K562 (cell line): ENCODE measurements around the gene DNAJC13. TPM values are rescaled to one million over a fixed set of nuclear protein-coding genes. Genes with fewer than 3 reads are reported as not detected.

Experiments
- ATAC-seq: fragments of 200-7000 bp; cut with Tn5 transposase; 3 replicates; pipeline ENCODE4 v1.9.1; 2020; ENCODE audit warnings: moderate library complexity
- BruUV-seq: library from RNA; stranded (reverse); fragments of 400-500 nt; replicated peaks from 2 replicates; lab custom pipeline; 2021; lab: Mats Ljungman, UMichigan
- CTCF ChIA-PET: fragments of 300-600 bp; formaldehyde crosslinking; extraction: SDS; loops from one replicate; lab custom pipeline; 2021; ENCODE audit warnings: low intra/inter-chr PET ratio; lab: Yijun Ruan, JAX
- POLR2A ChIA-PET: fragments of 300-600, 350-650 bp; sonication (Branson Sonifier 250); formaldehyde crosslinking; extraction: SDS; loops from one replicate; lab custom pipeline; 2021; ENCODE audit warnings: antibody characterized with exemption, inconsistent platforms; lab: Yijun Ruan, JAX
- DNase-seq, 4 experiments: peaks; one replicate each; pipeline versions ENCODE4 v3.0.0 to v3.0.0-alpha.2; 2011 to 2018; ENCODE audit warnings: low spot score in 3 of 4, mixed read lengths in 3 of 4; ENCODE audit errors: extremely low read depth in 1 of 4
- FAIRE-seq: peaks from 2 replicates; lab custom pipeline; 2011; peaks lifted over from hg19 to GRCh38; lab: Jason Lieb, UNC
- H2AFZ ChIP-seq: 2 replicates; pipeline ENCODE4 v1.6.0; 2011; ENCODE audit warnings: low read depth, low read length, control low read depth, inconsistent platforms
- H3K27ac ChIP-seq: fragments of 200-600 bp; 3 replicates; pipeline ENCODE4 v1.8.0; 2011; ENCODE audit warnings: low read depth, mild to moderate bottlenecking, control low read depth, inconsistent platforms, low read length, moderate library complexity, mixed read lengths; ENCODE audit errors: extremely low read depth
- H3K27me3 ChIP-seq, 2 experiments: fragments of 300-600 bp in 1 of 2; 2 replicates in 1 of 2; 3 replicates in 1 of 2; pipeline versions ENCODE4 v1.6.0 to v1.8.0; 2011; ENCODE audit warnings: inconsistent platforms in 2 of 2, low read length in 2 of 2, mild to moderate bottlenecking in 1 of 2, mixed read lengths in 1 of 2, moderate library complexity in 1 of 2; ENCODE audit not compliant: control insufficient read depth in 2 of 2, insufficient read depth in 2 of 2
- H3K36me3 ChIP-seq: fragments of 300-600 bp; 3 replicates; pipeline ENCODE4 v1.8.0; 2011; ENCODE audit warnings: mild to moderate bottlenecking, low read length, inconsistent platforms; ENCODE audit not compliant: control insufficient read depth, insufficient read depth
- H3K4me1 ChIP-seq, 2 experiments: fragments of 200-600 bp in 1 of 2; replicated peaks in 1 of 2; 2 replicates in 1 of 2; 3 replicates in 1 of 2; pipeline versions ENCODE4 v1.5.1 to v1.8.0; 2011; ENCODE audit warnings: inconsistent platforms in 2 of 2, low read length in 2 of 2, mild to moderate bottlenecking in 1 of 2, mixed read lengths in 1 of 2, moderate library complexity in 1 of 2; ENCODE audit not compliant: control insufficient read depth in 2 of 2, insufficient read depth in 2 of 2
- H3K4me2 ChIP-seq: 2 replicates; pipeline ENCODE4 v1.6.1; 2011; ENCODE audit warnings: low read length, control low read depth, inconsistent platforms, mixed read lengths; ENCODE audit not compliant: insufficient read depth
- H3K4me3 ChIP-seq: fragments of 200-600 bp; sonication (generic), shearing (Covaris generic); 2 replicates; pipeline ENCODE4 v1.5.1; 2016; ENCODE audit warnings: control low read depth, inconsistent platforms
- H3K79me2 ChIP-seq: fragments of 200-600 bp; 3 replicates; pipeline ENCODE4 v1.8.0; 2011; ENCODE audit warnings: low read length, inconsistent platforms; ENCODE audit not compliant: control insufficient read depth, insufficient read depth
- H3K9ac ChIP-seq, 2 experiments: 2 replicates each; pipeline versions ENCODE4 v1.6.0 to v1.6.1; 2011; ENCODE audit warnings: low read depth in 2 of 2, low read length in 2 of 2, control low read depth in 1 of 2, inconsistent platforms in 1 of 2, mild to moderate bottlenecking in 1 of 2, mixed read lengths in 1 of 2; ENCODE audit not compliant: insufficient read depth in 1 of 2
- H3K9me1 ChIP-seq: one replicate; pipeline ENCODE4 v1.6.0; 2011; ENCODE audit warnings: inconsistent platforms, mild to moderate bottlenecking, low read length, moderate library complexity; ENCODE audit not compliant: control insufficient read depth, insufficient read depth
- H3K9me3 ChIP-seq: replicated peaks from 2 replicates; pipeline ENCODE4 v1.5.1; 2011; ENCODE audit warnings: low read depth, low read length, inconsistent platforms; ENCODE audit not compliant: control insufficient read depth, insufficient read depth
- H4K20me1 ChIP-seq: replicated peaks from 2 replicates; pipeline ENCODE4 v1.6.1; 2011; ENCODE audit warnings: low read length, inconsistent platforms, mixed read lengths; ENCODE audit not compliant: control insufficient read depth, insufficient read depth
- C11orf30 ChIP-seq: fragments of 450-650 bp; IDR thresholded peaks from 2 replicates; pipeline ENCODE4 v1.6.1; 2016; ENCODE audit warnings: low read depth, mild to moderate bottlenecking
- CSDE1 ChIP-seq, 2 experiments: fragments of 450-650 bp; IDR thresholded peaks; 2 replicates each; pipeline ENCODE4 v1.6.1; 2016; ENCODE audit warnings: mild to moderate bottlenecking in 1 of 2
- FIP1L1 ChIP-seq: fragments of 200-400 bp; formaldehyde crosslinking; IDR thresholded peaks from 2 replicates; pipeline ENCODE4 v1.6.1; 2018; ENCODE audit warnings: mild to moderate bottlenecking, low read depth, low read length; ENCODE audit not compliant: poor library complexity, severe bottlenecking
- FOSL1 ChIP-seq: fragments of 200-800 bp; sonication (Bioruptor generic); conservative IDR thresholded peaks from 2 replicates; pipeline ENCODE4 v1.6.1; 2016; ENCODE audit warnings: missing genetic modification characterization, missing compliant biosample characterization
- GATAD2B ChIP-seq: fragments of 450-650 bp; IDR thresholded peaks from 2 replicates; pipeline ENCODE4 v1.6.1; 2017; ENCODE audit warnings: mild to moderate bottlenecking, borderline replicate concordance
- PHF8 ChIP-seq: fragments of 200-600 bp; sonication (generic); IDR thresholded peaks from 2 replicates; pipeline ENCODE4 v1.6.1; 2012; ENCODE audit warnings: mixed run types, mild to moderate bottlenecking, inconsistent platforms, low read length, moderate library complexity, borderline replicate concordance
- RCOR1 ChIP-seq, 2 experiments: IDR thresholded peaks; 2 replicates each; pipeline ENCODE4 v1.6.1; 2012; ENCODE audit warnings: low read depth in 2 of 2, low read length in 2 of 2, borderline replicate concordance in 1 of 2, improper control_type of control experiment in 1 of 2
- SMAD4 ChIP-seq: fragments of 250-450 bp; sonication (Bioruptor Pico); conservative IDR thresholded peaks from 2 replicates; pipeline ENCODE4 v1.8.0; 2021; ENCODE audit warnings: inconsistent platforms, mild to moderate bottlenecking, moderate library complexity
- TSC22D4 ChIP-seq: fragments of 450-650 bp; IDR thresholded peaks from 2 replicates; pipeline ENCODE4 v1.6.1; 2016; ENCODE audit warnings: missing genetic modification characterization, missing biosample characterization, control low read depth
- TSHZ1 ChIP-seq: fragments of 250-450 bp; sonication (Bioruptor Pico); IDR thresholded peaks from 2 replicates; pipeline ENCODE4 v1.4.0; 2020; ENCODE audit warnings: mild to moderate bottlenecking, moderate library complexity
- ZNF224 ChIP-seq: sonication (generic); formaldehyde crosslinking; IDR thresholded peaks from 2 replicates; pipeline ENCODE4 v1.8.0; 2022; ENCODE audit warnings: mild to moderate bottlenecking, missing genetic modification reagents
- WGBS: fragments of 100-300 bp; shearing (Covaris generic); methylation state at CpG from one replicate; pipeline ENCODE4 v1.1.6; 2016; ENCODE audit warnings: low coverage, mixed read lengths; ENCODE audit not compliant: insufficient coverage; ENCODE audit errors: missing lambda C conversion rate; 5-methylcytosine and 5-hydroxymethylcytosine counted together
- in situ Hi-C: fragments of 300-500 bp; cut with MboI; formaldehyde crosslinking; loops from 4 replicates; pipeline ENCODE4 v1.15.0; 2018; ENCODE audit warnings: inconsistent platforms, mixed read lengths
- intact Hi-C: fragments of 100-400 bp; cut with micrococcal nuclease; formaldehyde crosslinking; loops from 2 replicates; pipeline ENCODE4 v1.14.2; 2022
- polyA plus RNA-seq, 8 experiments: library from polyadenylated mRNA; depleted of rRNA in 4 of 8; stranded (reverse) in 5 of 8; unstranded in 3 of 8; fragments of >200 nt; fragmentation: Nextera tagmentation in 2 of 8; fragmentation: Illumina TruSeq in 1 of 8; extraction: Ambion mirVana in 2 of 8; extraction: Trizol in 1 of 8; gene quantifications; 2 replicates each; pipeline versions ENCODE4 v1.2.1 to v1.2.3, GENCODE V29; 2011 to 2014; ENCODE audit warnings: inconsistent platforms in 1 of 8, missing spikeins in 1 of 8
- total RNA-seq, 7 experiments: library from RNA; depleted of rRNA in 6 of 7; stranded (reverse); fragments of >200 nt in 6 of 7; fragmentation: Illumina TruSeq in 2 of 7; extraction: Trizol in 2 of 7; gene quantifications; 2 replicates each; pipeline versions ENCODE4 v1.2.1 to v1.2.3, GENCODE V29; 2011 to 2021; ENCODE audit warnings: low replicate concordance in 1 of 7

DNAJC13 gene
- total and polyA plus RNA-seq, 9 of the 15 experiments (the other 6 are each of a cell fraction or from before 2014, with no cell fraction given): 2.9 to 17.1 (median 10.2) TPM

DNA sequence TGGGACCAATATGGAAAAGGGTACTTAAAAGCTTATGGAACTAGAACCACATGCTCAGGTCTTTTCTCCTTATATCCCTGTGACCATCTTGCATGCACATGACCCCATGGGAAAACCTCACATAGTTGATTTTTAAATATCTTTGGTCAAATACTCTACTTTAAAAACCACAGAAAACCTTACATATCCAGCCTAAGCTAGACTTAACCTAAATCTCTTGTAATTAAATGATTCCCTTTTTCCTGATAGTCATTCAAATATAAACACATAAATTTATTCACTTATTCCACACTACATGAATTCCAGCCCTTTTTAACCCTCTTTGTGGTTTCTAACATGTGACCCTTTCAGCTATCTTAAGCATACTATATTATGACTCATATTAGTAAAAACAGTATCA is 46.8 kb downstream of the DNAJC13 start:
- Histone ChIP-seq H3K36me3 (peaks cover 32% of the 10 kb centered on the region; the same call in 2 of the 3 replicates), H3K9ac (no peak overlapping the region), H3K4me3 (no peak overlapping the region), H3K27me3 (no peaks in the 10 kb centered on the region), H4K20me1 (no peaks in the 10 kb centered on the region), H3K27ac (no peak overlapping the region), H3K79me2 (no peaks in the 10 kb centered on the region)
- DNase-seq: no peak
- POLR2A ChIA-PET: interaction anchor here (1.0 kb wide), 1 partner anchor 8 kb away, joined by 3 read pairs; no protein-coding TSS in a partner anchor
- TF ChIP-seq PHF8 (no peak), RCOR1 (IDR thresholded peaks at IDR 0.05; ENCODE audit: borderline replicate concordance in 1 of 2, low read depth in 2 of 2, low read length in 2 of 2) (no peak), GATAD2B (no peak), FOSL1 (peak; percentile 48), SMAD4 (CRISPR knock-in tag) (no peak), TSC22D4 (tag) (no peak)
- TF ChIP-seq, all 486 proteins: peak for 1
- intact Hi-C loops (no loop called here), in situ Hi-C loops (no loop called here)
- H2AFZ ChIP-seq: no peak overlapping the region
- FAIRE-seq (no peak), ATAC-seq (no peak)
- no peak overlapping the region for H3K4me2 ChIP-seq
- H3K9me3 ChIP-seq: no peaks in the 10 kb centered on the region
- no peaks in the 10 kb centered on the region for H3K9me1 ChIP-seq
- BruUV-seq: no TSS peak
- CTCF ChIA-PET: no interaction called here
- H3K4me1 ChIP-seq: no peaks in the 10 kb centered on the region

GRCh38 chr3:132469326-132469725 is 52.0 kb downstream of the DNAJC13 start:
- H3K27ac ChIP-seq: no peak overlapping the region
- no peak overlapping the region for H3K4me2 ChIP-seq
- H3K27me3 ChIP-seq: no peaks in the 10 kb centered on the region
- no peak for ATAC-seq
- H3K4me3 ChIP-seq: no peak overlapping the region
- CTCF ChIA-PET: no interaction called here
- 0 out of 5 replicates have a peak, but pooled peaks cover 0 to 4% of the 10 kb centered on the region in 2 experiments for H3K4me1 ChIP-seq
- no peak for DNase-seq
- no TSS peak for BruUV-seq
- H3K79me2 ChIP-seq: no peaks in the 10 kb centered on the region
- H3K9ac ChIP-seq: no peak overlapping the region
- no peak for FAIRE-seq
- no peak for TF ChIP-seq FIP1L1
- TF ChIP-seq GATAD2B: no peak
- no peak for TF ChIP-seq ZNF224
- no peak for TF ChIP-seq C11orf30
- TF ChIP-seq TSHZ1 (CRISPR knock-in tag): no peak
- no peak for TF ChIP-seq CSDE1 (IDR thresholded peaks at IDR 0.05)
- in situ Hi-C loops: no loop called here
- WGBS: 90% methylated on average over 1 of the region's 1 CpG
- intact Hi-C loops: no loop called here
- H3K9me3 ChIP-seq: no peaks in the 10 kb centered on the region
- no peaks in the 10 kb centered on the region for H3K9me1 ChIP-seq
- no peaks in the 10 kb centered on the region for H4K20me1 ChIP-seq
- H3K36me3 ChIP-seq: peaks cover 15% of the 10 kb centered on the region; the same call in 2 of the 3 replicates
- H2AFZ ChIP-seq: no peak overlapping the region
- POLR2A ChIA-PET: no interaction called here
